A549 treated with Mapracorat at 1 μM for 4 hours (cell line): ENCODE data around the gene AHCYL1. TPM values are rescaled to one million over a fixed set of nuclear protein-coding genes. Genes with fewer than 3 reads are reported as not detected.

Source experiments
- total RNA-seq: library from RNA; stranded (reverse); fragments of 200-300 nt; extraction: Qiagen RNA extraction; gene quantifications from 5 replicates; pipeline ENCODE4 v1.2.3, GENCODE V29; 2022

The AHCYL1 gene
- total RNA-seq: 44.4 to 55.4 TPM (median 50.5 TPM) in 5 replicates

DNA sequence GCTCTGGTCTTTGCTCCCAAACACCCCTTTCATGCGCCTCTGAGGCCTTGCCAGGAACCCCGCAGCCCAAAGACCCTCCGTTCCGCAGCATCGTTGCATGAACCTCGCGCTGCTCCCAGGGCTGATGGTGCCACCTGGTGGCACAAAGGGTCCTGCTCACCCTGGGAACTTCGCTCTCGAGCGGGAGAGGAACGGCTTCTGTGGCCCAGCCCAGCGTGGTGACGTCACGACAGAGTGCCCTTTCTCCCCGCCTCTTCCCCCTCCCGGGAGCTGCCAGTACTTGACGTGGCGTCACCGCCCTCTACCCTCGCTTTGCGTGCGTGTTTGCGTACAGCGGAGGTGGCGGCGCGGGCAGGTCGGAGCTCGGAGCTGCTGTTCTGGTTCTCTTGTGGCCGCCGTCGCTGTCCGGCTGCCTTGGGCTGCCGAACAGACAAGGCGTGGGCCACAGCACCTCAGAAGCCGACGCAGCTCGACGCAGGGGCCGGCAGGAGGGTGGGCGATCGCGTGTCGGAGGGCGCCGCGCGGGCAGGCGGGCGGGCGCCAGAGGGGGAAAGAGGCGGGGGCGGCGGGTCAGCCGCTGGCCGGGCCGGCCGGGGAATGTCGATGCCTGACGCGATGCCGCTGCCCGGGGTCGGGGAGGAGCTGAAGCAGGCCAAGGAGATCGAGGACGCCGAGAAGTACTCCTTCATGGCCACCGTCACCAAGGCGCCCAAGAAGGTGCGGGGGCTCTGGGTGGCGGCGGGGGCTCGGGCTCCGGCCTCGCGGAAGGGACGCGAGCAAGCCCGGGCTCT is at the start of gene AHCYL1:
Gene AHCYL1 (plus strand): TSS at position 310 of the 791 bp plus-strand sequence. CDS start 288 bp downstream, at position 598.

DNA sequence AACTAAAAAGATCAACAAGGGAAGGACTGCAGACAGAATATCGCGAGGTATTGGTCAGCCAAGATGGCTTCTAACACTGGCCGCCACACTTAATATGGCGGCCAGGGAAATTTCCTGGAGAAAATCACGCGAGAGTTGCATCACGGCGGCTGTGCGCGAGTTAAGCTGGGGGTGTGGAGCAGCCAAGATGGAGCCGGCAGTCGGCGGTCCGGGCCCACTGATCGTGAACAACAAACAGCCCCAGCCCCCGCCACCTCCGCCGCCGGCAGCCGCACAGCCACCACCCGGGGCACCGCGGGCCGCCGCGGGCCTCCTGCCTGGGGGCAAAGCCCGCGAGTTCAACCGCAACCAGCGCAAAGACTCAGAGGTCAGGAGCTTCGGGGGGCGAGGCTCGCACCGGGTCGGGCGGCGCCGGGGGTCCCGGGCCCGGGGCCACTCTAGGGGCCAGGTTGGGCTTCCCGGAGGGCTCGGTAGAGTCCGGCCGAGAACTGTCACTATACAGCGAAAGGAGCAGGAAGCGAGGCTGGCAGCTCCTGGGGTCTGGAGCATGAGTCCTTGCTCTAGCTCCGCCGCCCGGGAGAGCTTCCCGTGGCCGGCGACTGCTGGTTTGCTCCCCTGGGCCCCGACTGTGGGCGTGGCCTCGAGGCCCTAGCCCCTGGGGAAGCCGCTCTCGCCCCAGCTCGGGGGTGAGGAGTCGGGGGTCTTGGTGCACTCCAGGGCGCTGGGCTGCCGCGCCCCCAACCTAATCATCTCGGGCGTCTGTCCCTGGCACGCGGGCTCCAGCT is 50.1 kb downstream of the AHCYL1 start, which contains the start of gene STRIP1:
Gene STRIP1 (plus strand): TSS at position 174 of the 785 bp plus-strand sequence. CDS start 14 bp downstream, at position 188.

DNA sequence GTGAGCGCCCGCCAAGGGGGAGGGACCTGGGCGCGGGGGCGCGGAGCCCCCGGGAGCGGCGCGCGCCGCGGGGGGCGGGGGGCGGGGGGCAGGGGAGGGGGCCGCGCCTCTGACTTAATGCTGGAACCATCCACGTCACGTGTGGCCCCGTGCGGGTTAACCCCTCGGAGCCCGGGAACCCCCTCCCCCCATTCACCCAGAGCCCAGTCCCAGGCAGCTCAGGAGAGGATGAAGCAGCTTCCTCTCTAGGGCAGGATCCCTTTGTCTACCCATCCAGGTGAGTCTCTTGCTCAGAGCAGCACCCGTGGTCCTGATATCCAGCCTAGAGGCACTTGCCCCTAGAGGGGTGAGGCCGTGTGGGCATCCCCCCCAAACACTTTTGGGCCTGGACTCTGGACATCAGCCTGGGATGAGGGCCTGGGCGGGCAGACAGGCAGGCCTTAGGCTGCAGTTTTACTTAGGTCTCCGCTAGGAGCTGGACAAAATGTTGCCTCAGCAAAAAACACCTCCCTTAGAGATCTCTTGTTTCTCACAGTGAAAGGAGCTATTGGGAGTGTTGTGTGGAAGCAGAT is 86.2 kb downstream of the AHCYL1 start, which contains the start of gene ALX3:
Gene ALX3 (minus strand): TSS at position 2 of the 572 bp plus-strand sequence. CDS start 60 bp downstream, outside the sequence.

Other genes with a start within 250 kb of the AHCYL1 start
- 21.6 to 28.4 TPM (median 23.1 TPM) in 5 replicates for gene GSTM3, start 243.7 kb upstream of the AHCYL1 start, total RNA-seq
- gene EPS8L3, start 220.8 kb upstream of the AHCYL1 start, total RNA-seq: 0.52 to 1.1 TPM (median 0.94 TPM) in 5 replicates
- 13.0 to 18.8 TPM (median 18.0 TPM) in 5 replicates for gene CSF1, start 73.9 kb upstream of the AHCYL1 start, total RNA-seq
- 10.1 to 12.8 TPM (median 12.7 TPM) in 5 replicates for gene STRIP1, start 49.9 kb downstream of the AHCYL1 start, total RNA-seq
- gene ALX3, start 85.9 kb downstream of the AHCYL1 start, total RNA-seq: not detected in 5 replicates
- gene UBL4B, start 127.7 kb downstream of the AHCYL1 start, total RNA-seq: not detected in 5 replicates
- 4.1 to 5.9 TPM (median 5.6 TPM) in 5 replicates for gene SLC6A17, start 165.7 kb downstream of the AHCYL1 start, total RNA-seq
- gene KCNC4, start 225.5 kb downstream of the AHCYL1 start, total RNA-seq: 2.2 to 4.1 TPM (median 3.7 TPM) in 5 replicates